ENCODE data around the gene GPBP1L1. TPM values are rescaled to one million over a fixed set of nuclear protein-coding genes. Genes with fewer than 3 reads are reported as not detected.
A peak's percentile ranks its signal among the peaks of the same experiment; 100 is the strongest.

Gene GPBP1L1
- total and polyA plus RNA-seq, 9 of the 15 experiments (the other 6 are each of a cell fraction or from before 2014, with no cell fraction given): 86.0 to 216 (median 138) TPM

GRCh38 chr1:45685308-45686014 lies 872 bp downstream of the GPBP1L1 start (continued):
- TF ChIP-seq XRCC4 (IDR thresholded peaks at IDR 0.05; ENCODE audit: extremely low read depth, insufficient read depth, insufficient read length) (no peak), CREM (IDR thresholded peaks at IDR 0.05; ENCODE audit: low read depth) (no peak), ARID4B (CRISPR knock-in tag; IDR thresholded peaks at IDR 0.05) (no peak), BRD9 (IDR thresholded peaks at IDR 0.05; ENCODE audit: low read depth, partially characterized antibody) (no peak), ZBTB40 (IDR thresholded peaks at IDR 0.05) (0 out of 2 replicates have a peak, but pooled peaks have one; percentile 10), ZBTB40 (CRISPR knock-in tag; IDR thresholded peaks at IDR 0.05) (no peak), DIDO1 (tag; IDR thresholded peaks at IDR 0.05; ENCODE audit: low read depth) (no peak), DLX4 (CRISPR knock-in tag; IDR thresholded peaks at IDR 0.05) (no peak), ZNF134 (CRISPR knock-in tag; conservative IDR thresholded peaks at IDR 0.05) (no peak), PHB2 (IDR thresholded peaks at IDR 0.05; ENCODE audit: low read depth) (no peak), ZNF12 (CRISPR knock-in tag; IDR thresholded peaks at IDR 0.05) (no peak)
- TF ChIP-seq, protein P1, sequence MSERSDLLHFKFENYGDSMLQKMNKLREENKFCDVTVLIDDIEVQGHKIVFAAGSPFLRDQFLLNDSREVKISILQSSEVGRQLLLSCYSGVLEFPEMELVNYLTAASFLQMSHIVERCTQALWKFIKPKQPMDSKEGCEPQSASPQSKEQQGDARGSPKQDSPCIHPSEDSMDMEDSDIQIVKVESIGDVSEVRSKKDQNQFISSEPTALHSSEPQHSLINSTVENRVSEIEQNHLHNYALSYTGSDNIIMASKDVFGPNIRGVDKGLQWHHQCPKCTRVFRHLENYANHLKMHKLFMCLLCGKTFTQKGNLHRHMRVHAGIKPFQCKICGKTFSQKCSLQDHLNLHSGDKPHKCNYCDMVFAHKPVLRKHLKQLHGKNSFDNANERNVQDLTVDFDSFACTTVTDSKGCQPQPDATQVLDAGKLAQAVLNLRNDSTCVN (CRISPR knock-in tag; IDR thresholded peaks at IDR 0.05): 0 out of 2 replicates have a peak, but pooled peaks have one; percentile 46

Measured in K562 (cell line).